Mesothelial cell of epicardium (in vitro differentiated cells): Measurements from ENCODE around the gene MYO1G. TPM values are rescaled to one million over a fixed set of nuclear protein-coding genes. Genes with fewer than 3 reads are reported as not detected.
A peak's percentile ranks its signal among the peaks of the same experiment; 100 is the strongest.

ENCODE experiments used
- DNase-seq, 2 experiments: peaks; one replicate each; pipeline ENCODE4 v3.0.0; 2021; ENCODE audit warnings: low spot score in 2 of 2; ENCODE audit not compliant: unreplicated experiment in 2 of 2
- H3K27ac Mint-ChIP-seq: 2 replicates; pipeline ENCODE4 v1.8.0; 2021; ENCODE audit warnings: mixed read lengths
- H3K27me3 Mint-ChIP-seq: 2 replicates; pipeline ENCODE4 v1.8.0; 2021; ENCODE audit warnings: low read depth, mixed read lengths
- H3K36me3 Mint-ChIP-seq: 2 replicates; pipeline ENCODE4 v1.8.0; 2021; ENCODE audit warnings: mixed read lengths
- H3K4me1 Mint-ChIP-seq: 2 replicates; pipeline ENCODE4 v1.8.0; 2021; ENCODE audit warnings: mixed read lengths
- H3K4me3 Mint-ChIP-seq: 2 replicates; pipeline ENCODE4 v1.8.0; 2021; ENCODE audit warnings: mild to moderate bottlenecking, moderate library complexity, mixed read lengths
- H3K9me3 Mint-ChIP-seq: 2 replicates; pipeline ENCODE4 v1.8.0; 2021; ENCODE audit warnings: mixed read lengths
- CTCF ChIP-seq: fragments of 200-600 bp; sonication (generic); IDR thresholded peaks from one replicate; pipeline ENCODE4 v1.5.0; 2021; ENCODE audit warnings: antibody characterized with exemption; ENCODE audit not compliant: unreplicated experiment
- total RNA-seq: library from RNA; stranded (reverse); gene quantifications from 3 replicates; pipeline ENCODE4 v1.2.1, GENCODE V29; 2021

Gene MYO1G
- total RNA-seq, 1 donor from 2014 or later: 0.65 TPM

DNA sequence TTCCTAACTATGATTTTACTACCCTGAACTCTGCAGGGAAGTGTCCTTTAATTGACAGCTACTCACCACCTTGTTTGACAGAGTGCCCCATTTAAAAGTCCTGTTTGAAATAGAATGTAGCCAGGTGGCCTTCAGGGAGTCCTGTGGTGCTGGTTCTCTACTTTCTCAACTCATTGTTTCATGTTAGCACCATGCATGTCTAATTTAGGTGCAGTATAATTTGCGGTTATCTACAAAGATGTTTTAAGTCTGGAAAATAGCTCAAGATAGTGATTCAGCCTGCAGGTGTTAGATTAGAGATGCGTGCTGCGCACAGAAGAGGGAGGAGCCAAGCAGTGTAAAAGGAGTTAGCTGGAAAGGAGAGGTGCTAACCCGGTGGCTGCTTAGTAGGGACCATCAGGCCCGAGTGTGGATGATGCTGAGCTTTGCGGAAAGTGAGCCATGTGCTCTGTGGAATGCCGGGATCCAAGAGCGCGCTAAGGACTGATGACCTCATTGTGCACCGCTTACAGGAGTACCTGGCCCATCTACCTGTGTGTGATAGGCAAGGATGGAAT is 22.4 kb upstream of the MYO1G start:
- peak overlapping the region; percentile 85 for H3K4me3 Mint-ChIP-seq
- H3K27me3 Mint-ChIP-seq: no peaks in the 10 kb centered on the region
- H3K36me3 Mint-ChIP-seq: no peaks in the 10 kb centered on the region
- no peaks in the 10 kb centered on the region for H3K9me3 Mint-ChIP-seq
- H3K4me1 Mint-ChIP-seq: peaks cover 22% of the 10 kb centered on the region
- DNase-seq: no peak
- peak overlapping the region; percentile 89 for H3K27ac Mint-ChIP-seq
- no peak for TF ChIP-seq CTCF

GRCh38 chr7:45000093-45001032 is 21.5 kb upstream of the MYO1G start, which contains the start of gene CCM2:
TSS of gene CCM2 (plus strand) at chr7:45000201. CDS start at chr7:45000334, 133 bp downstream.
- Mint-ChIP-seq H3K4me3 (peak within 1 kb of the TSS; percentile 85), H3K27ac (peak within 1 kb of the TSS; percentile 92)
- DNase-seq: peak; percentile 35 to 55

GRCh38 chr7:44999245-45000092 is 20.7 kb upstream of the MYO1G start:
- no peaks in the 10 kb centered on the region for H3K27me3 Mint-ChIP-seq
- H3K36me3 Mint-ChIP-seq: no peaks in the 10 kb centered on the region
- H3K27ac Mint-ChIP-seq: peak overlapping the region; percentile 92
- peaks cover 22% of the 10 kb centered on the region for H3K4me1 Mint-ChIP-seq
- peak; percentile 99 for DNase-seq
- H3K9me3 Mint-ChIP-seq: no peaks in the 10 kb centered on the region
- TF ChIP-seq CTCF: no peak
- peak overlapping the region; percentile 85 for H3K4me3 Mint-ChIP-seq

More at GRCh38 chr7:45000093-45001032, 21.5 kb upstream of the MYO1G start, which contains the start of gene CCM2:
- H3K36me3 Mint-ChIP-seq: no peaks in the 10 kb centered on the region
- no peaks in the 10 kb centered on the region for H3K9me3 Mint-ChIP-seq
- H3K27me3 Mint-ChIP-seq: no peaks in the 10 kb centered on the region
- peaks cover 22% of the 10 kb centered on the region for H3K4me1 Mint-ChIP-seq
- no peak for TF ChIP-seq CTCF

- no peaks in the 10 kb centered on the region for H3K36me3 Mint-ChIP-seq
- peaks cover 22% of the 10 kb centered on the region for H3K4me1 Mint-ChIP-seq
- H3K4me3 Mint-ChIP-seq: peak overlapping the region; percentile 85
- H3K27ac Mint-ChIP-seq: peak overlapping the region; percentile 54
- no peak for TF ChIP-seq CTCF
- H3K9me3 Mint-ChIP-seq: no peaks in the 10 kb centered on the region
- no peaks in the 10 kb centered on the region for H3K27me3 Mint-ChIP-seq
- DNase-seq: no peak
These were observed 19.5 kb upstream of the MYO1G start for GRCh38 chr7:44998153-44998871.
